ENCODE measurements around the gene GRID2. TPM values are rescaled to one million over a fixed set of nuclear protein-coding genes. Genes with fewer than 3 reads are reported as not detected.

GRID2 gene
- total and polyA plus RNA-seq, 10 of the 15 experiments (the other 5 are each of a cell fraction or from before 2014, with no cell fraction given), result not detected

- TF ChIP-seq, protein P1, sequence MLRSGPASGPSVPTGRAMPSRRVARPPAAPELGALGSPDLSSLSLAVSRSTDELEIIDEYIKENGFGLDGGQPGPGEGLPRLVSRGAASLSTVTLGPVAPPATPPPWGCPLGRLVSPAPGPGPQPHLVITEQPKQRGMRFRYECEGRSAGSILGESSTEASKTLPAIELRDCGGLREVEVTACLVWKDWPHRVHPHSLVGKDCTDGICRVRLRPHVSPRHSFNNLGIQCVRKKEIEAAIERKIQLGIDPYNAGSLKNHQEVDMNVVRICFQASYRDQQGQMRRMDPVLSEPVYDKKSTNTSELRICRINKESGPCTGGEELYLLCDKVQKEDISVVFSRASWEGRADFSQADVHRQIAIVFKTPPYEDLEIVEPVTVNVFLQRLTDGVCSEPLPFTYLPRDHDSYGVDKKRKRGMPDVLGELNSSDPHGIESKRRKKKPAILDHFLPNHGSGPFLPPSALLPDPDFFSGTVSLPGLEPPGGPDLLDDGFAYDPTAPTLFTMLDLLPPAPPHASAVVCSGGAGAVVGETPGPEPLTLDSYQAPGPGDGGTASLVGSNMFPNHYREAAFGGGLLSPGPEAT (IDR thresholded peaks at IDR 0.05; ENCODE audit: low read depth), result no peak
- TF ChIP-seq SIX5 (IDR thresholded peaks at IDR 0.05; ENCODE audit: low read depth, low read length, severe bottlenecking), result no peak
These were observed 560.3 kb downstream of the GRID2 start (continued) for GRCh38 chr4:92864096-92864495.

DNA sequence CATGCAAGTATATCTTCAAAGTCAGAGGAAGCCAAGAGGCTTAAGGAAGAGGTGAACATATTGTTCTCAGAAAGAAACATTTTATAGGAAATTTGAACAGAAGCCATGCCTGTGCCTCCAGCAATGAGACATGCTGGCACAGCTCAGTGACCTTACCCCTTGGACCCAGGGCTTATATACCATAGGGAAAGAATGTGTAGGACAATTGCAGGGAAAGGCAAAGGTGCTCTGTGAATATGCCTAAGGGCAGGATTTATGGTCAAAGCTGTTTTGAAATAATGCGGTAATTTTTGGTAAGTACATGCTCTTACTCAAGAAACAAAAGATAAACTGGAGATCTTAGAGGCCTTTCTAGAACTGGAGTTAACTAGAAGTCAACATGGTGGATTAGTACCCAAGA lies 568.8 kb downstream of the GRID2 start:
- Histone ChIP-seq H3K4me2 (ENCODE audit: control insufficient read depth, insufficient read depth) (no peak overlapping the region), H3K4me3 (no peak overlapping the region), H3K27me3 (replicated peaks in 1 of 2; ENCODE audit: control insufficient read depth in 2 of 2, insufficient read depth in 2 of 2, low read length in 1 of 2) (no peaks in the 10 kb centered on the region), H2AFZ (ENCODE audit: control insufficient read depth, low read depth, low read length) (no peak overlapping the region), H3K9me3 (replicated peaks; ENCODE audit: control insufficient read depth, insufficient read depth, low read length) (no peaks in the 10 kb centered on the region), H3K36me3 (ENCODE audit: control insufficient read depth in 2 of 2, insufficient read depth in 2 of 2, low read length in 1 of 2) (no peaks in the 10 kb centered on the region), H3K79me2 (ENCODE audit: control insufficient read depth, insufficient read depth, low read length) (no peaks in the 10 kb centered on the region), H4K20me1 (ENCODE audit: control insufficient read depth, insufficient read depth) (no peaks in the 10 kb centered on the region), H3K27ac (ENCODE audit: control insufficient read depth, insufficient read depth) (no peak overlapping the region), H3K9ac (ENCODE audit: control insufficient read depth, insufficient read depth, low read length) (no peak overlapping the region), H3K4me1 (ENCODE audit: control insufficient read depth, insufficient read depth, low read length) (no peaks in the 10 kb centered on the region)
- POLR2A ChIA-PET, result no interaction called here
- ATAC-seq, result no peak
- CTCF ChIA-PET, result interaction anchor here (0.8 to 0.9 kb wide), 2 partner anchors 11 kb away, joined by 3 to 4 read pairs; no protein-coding TSS in a partner anchor
- RAD21 ChIA-PET (ENCODE audit: unreplicated experiment), result no interaction called here
- no peak for FAIRE-seq
- no TSS peak for BruUV-seq (replicated peaks)
- TF ChIP-seq, protein P2, sequence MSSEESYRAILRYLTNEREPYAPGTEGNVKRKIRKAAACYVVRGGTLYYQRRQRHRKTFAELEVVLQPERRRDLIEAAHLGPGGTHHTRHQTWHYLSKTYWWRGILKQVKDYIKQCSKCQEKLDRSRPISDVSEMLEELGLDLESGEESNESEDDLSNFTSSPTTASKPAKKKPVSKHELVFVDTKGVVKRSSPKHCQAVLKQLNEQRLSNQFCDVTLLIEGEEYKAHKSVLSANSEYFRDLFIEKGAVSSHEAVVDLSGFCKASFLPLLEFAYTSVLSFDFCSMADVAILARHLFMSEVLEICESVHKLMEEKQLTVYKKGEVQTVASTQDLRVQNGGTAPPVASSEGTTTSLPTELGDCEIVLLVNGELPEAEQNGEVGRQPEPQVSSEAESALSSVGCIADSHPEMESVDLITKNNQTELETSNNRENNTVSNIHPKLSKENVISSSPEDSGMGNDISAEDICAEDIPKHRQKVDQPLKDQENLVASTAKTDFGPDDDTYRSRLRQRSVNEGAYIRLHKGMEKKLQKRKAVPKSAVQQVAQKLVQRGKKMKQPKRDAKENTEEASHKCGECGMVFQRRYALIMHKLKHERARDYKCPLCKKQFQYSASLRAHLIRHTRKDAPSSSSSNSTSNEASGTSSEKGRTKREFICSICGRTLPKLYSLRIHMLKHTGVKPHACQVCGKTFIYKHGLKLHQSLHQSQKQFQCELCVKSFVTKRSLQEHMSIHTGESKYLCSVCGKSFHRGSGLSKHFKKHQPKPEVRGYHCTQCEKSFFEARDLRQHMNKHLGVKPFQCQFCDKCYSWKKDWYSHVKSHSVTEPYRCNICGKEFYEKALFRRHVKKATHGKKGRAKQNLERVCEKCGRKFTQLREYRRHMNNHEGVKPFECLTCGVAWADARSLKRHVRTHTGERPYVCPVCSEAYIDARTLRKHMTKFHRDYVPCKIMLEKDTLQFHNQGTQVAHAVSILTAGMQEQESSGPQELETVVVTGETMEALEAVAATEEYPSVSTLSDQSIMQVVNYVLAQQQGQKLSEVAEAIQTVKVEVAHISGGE (CRISPR knock-in tag; IDR thresholded peaks at IDR 0.05), result no peak
- TF ChIP-seq SIX5 (IDR thresholded peaks at IDR 0.05; ENCODE audit: low read depth, low read length, severe bottlenecking) (no peak), PAX5 (IDR thresholded peaks at IDR 0.05; ENCODE audit: borderline replicate concordance, low read depth, low read length) (no peak)
- intact Hi-C loops (cut with micrococcal nuclease; ENCODE audit: unreplicated experiment), result no loop called here
- SMC1A ChIA-PET (ENCODE audit: uncharacterized antibody, unreplicated experiment), result no interaction called here
- in situ Hi-C loops (cut with MboI), result no loop called here
- DNase-seq (ENCODE audit: low read depth, low spot score), result no peak
- 100% methylated on average over 1 of the region's 1 CpG for WGBS (ENCODE audit: insufficient coverage, insufficient replicate concordance, low lambda C conversion rate, missing lambda C conversion rate)

All from GM12878 (cell line).